H9 (cell line): ENCODE measurements around the gene LRP1. TPM values are rescaled to one million over a fixed set of nuclear protein-coding genes. Genes with fewer than 3 reads are reported as not detected.

ENCODE experiments used
- DNase-seq: peaks from one replicate; pipeline ENCODE4 v3.0.0-alpha.2; 2017
- H2AFZ ChIP-seq: one replicate; pipeline ENCODE4 v1.6.1; 2013; ENCODE audit warnings: mild to moderate bottlenecking, low read length, control low read depth, moderate library complexity
- H2AK5ac ChIP-seq: 2 replicates; pipeline ENCODE4 v1.6.1; 2013; ENCODE audit warnings: low read length, control low read depth, mixed read lengths; ENCODE audit not compliant: insufficient read length
- H2BK120ac ChIP-seq: one replicate; pipeline ENCODE4 v1.6.1; 2013; ENCODE audit warnings: low read depth, mild to moderate bottlenecking, low read length, control low read depth, inconsistent platforms; ENCODE audit not compliant: poor library complexity, severe bottlenecking
- H2BK12ac ChIP-seq: 2 replicates; pipeline ENCODE4 v1.6.1; 2013; ENCODE audit warnings: low read length, control low read depth, mixed read lengths, low read depth; ENCODE audit not compliant: insufficient read length
- H2BK15ac ChIP-seq: 2 replicates; pipeline ENCODE4 v1.6.1; 2013; ENCODE audit warnings: low read depth, low read length, control low read depth
- H2BK20ac ChIP-seq: one replicate; pipeline ENCODE4 v1.6.1; 2013; ENCODE audit warnings: low read depth, mild to moderate bottlenecking, low read length, control low read depth, inconsistent platforms; ENCODE audit not compliant: poor library complexity, severe bottlenecking
- H2BK5ac ChIP-seq: 2 replicates; pipeline ENCODE4 v1.6.1; 2013; ENCODE audit warnings: low read length, control low read depth, mixed read lengths; ENCODE audit not compliant: insufficient read length
- H3K14ac ChIP-seq: 2 replicates; pipeline ENCODE4 v1.6.1; 2013; ENCODE audit warnings: low read length, control low read depth; ENCODE audit not compliant: insufficient read depth
- H3K18ac ChIP-seq: 2 replicates; pipeline ENCODE4 v1.6.1; 2013; ENCODE audit warnings: low read depth, mild to moderate bottlenecking, mixed read lengths, low read length, control low read depth; ENCODE audit not compliant: insufficient read length
- H3K23ac ChIP-seq: 2 replicates; pipeline ENCODE4 v1.6.1; 2013; ENCODE audit warnings: low read length, control low read depth, mixed read lengths, low read depth; ENCODE audit not compliant: insufficient read length
- H3K23me2 ChIP-seq: 2 replicates; pipeline ENCODE4 v1.6.1; 2013; ENCODE audit warnings: low read depth, mild to moderate bottlenecking, mixed read lengths, low read length, control low read depth; ENCODE audit not compliant: insufficient read length, poor library complexity, severe bottlenecking
- H3K27ac ChIP-seq: 2 replicates; pipeline ENCODE4 v1.5.1; 2013; ENCODE audit warnings: low read length, control low read depth, mixed read lengths, low read depth; ENCODE audit not compliant: insufficient read length
- H3K27me3 ChIP-seq: 2 replicates; pipeline ENCODE4 v1.6.1; 2013; ENCODE audit warnings: low read length, control low read depth, inconsistent platforms; ENCODE audit not compliant: insufficient read depth
- H3K4ac ChIP-seq: 2 replicates; pipeline ENCODE4 v1.6.1; 2013; ENCODE audit warnings: low read depth, mild to moderate bottlenecking, control low read depth, inconsistent platforms, low read length, moderate library complexity
- H3K4me1 ChIP-seq: 2 replicates; pipeline ENCODE4 v1.6.1; 2013; ENCODE audit warnings: low read length, control low read depth, inconsistent platforms; ENCODE audit not compliant: insufficient read depth
- H3K4me2 ChIP-seq: 2 replicates; pipeline ENCODE4 v1.6.1; 2013; ENCODE audit warnings: low read length, control low read depth, mixed read lengths; ENCODE audit not compliant: insufficient read length, insufficient read depth
- H3K56ac ChIP-seq: 2 replicates; pipeline ENCODE4 v1.6.1; 2013; ENCODE audit warnings: low read depth, mild to moderate bottlenecking, mixed read lengths, low read length, control low read depth; ENCODE audit not compliant: insufficient read length
- H3K79me1 ChIP-seq: 2 replicates; pipeline ENCODE4 v1.6.1; 2013; ENCODE audit warnings: low read depth, mild to moderate bottlenecking, moderate library complexity, low read length, control low read depth, inconsistent platforms; ENCODE audit not compliant: insufficient read depth, poor library complexity, severe bottlenecking
- H3K79me2 ChIP-seq: 2 replicates; pipeline ENCODE4 v1.6.1; 2013; ENCODE audit warnings: low read length, control low read depth, inconsistent platforms; ENCODE audit not compliant: insufficient read depth
- H3K9ac ChIP-seq: 2 replicates; pipeline ENCODE4 v1.6.1; 2013; ENCODE audit warnings: low read length, control low read depth, mixed read lengths; ENCODE audit not compliant: insufficient read length; ENCODE audit errors: extremely low read depth
- H3K9me3 ChIP-seq: one replicate; pipeline ENCODE4 v1.6.1; 2013; ENCODE audit warnings: low read depth, low read length, inconsistent platforms; ENCODE audit not compliant: control insufficient read depth
- H3T11ph ChIP-seq: one replicate; pipeline ENCODE4 v1.6.1; 2013; ENCODE audit warnings: mild to moderate bottlenecking, low read length, control low read depth, inconsistent platforms
- H4K20me1 ChIP-seq: one replicate; pipeline ENCODE4 v1.6.1; 2013; ENCODE audit not compliant: control insufficient read depth, insufficient read length, insufficient read depth
- H4K5ac ChIP-seq: 2 replicates; pipeline ENCODE4 v1.6.1; 2013; ENCODE audit warnings: low read depth, mild to moderate bottlenecking, mixed read lengths, low read length, control low read depth; ENCODE audit not compliant: insufficient read length
- H4K8ac ChIP-seq: replicated peaks from 2 replicates; pipeline ENCODE4 v1.6.1; 2013; ENCODE audit warnings: low read length, control low read depth, mixed read lengths, low read depth; ENCODE audit not compliant: insufficient read length
- H4K91ac ChIP-seq: 2 replicates; pipeline ENCODE4 v1.6.1; 2013; ENCODE audit warnings: low read depth, mild to moderate bottlenecking, moderate library complexity, mixed read lengths, low read length, control low read depth; ENCODE audit not compliant: insufficient read length
- H3K27ac Mint-ChIP-seq, 3 experiments: 2 replicates in 2 of 3; 3 replicates in 1 of 3; pipeline ENCODE4 v1.8.0; 2020 to 2021; ENCODE audit warnings: mixed read lengths in 3 of 3, mild to moderate bottlenecking in 1 of 3, moderate library complexity in 1 of 3
- H3K27me3 Mint-ChIP-seq: 2 replicates; pipeline ENCODE4 v1.8.0; 2021; ENCODE audit warnings: low read depth, mild to moderate bottlenecking, moderate library complexity, mixed read lengths
- H3K36me3 Mint-ChIP-seq, 3 experiments: 2 replicates in 2 of 3; 3 replicates in 1 of 3; pipeline ENCODE4 v1.8.0; 2020 to 2021; ENCODE audit warnings: low read depth in 3 of 3, mixed read lengths in 3 of 3; ENCODE audit not compliant: insufficient read depth in 1 of 3
- H3K4me1 Mint-ChIP-seq, 2 experiments: 2 replicates each; pipeline ENCODE4 v1.8.0; 2020; ENCODE audit warnings: mixed read lengths in 2 of 2
- H3K4me3 Mint-ChIP-seq, 2 experiments: 2 replicates in 1 of 2; 3 replicates in 1 of 2; pipeline ENCODE4 v1.8.0; 2020 to 2021; ENCODE audit warnings: mild to moderate bottlenecking in 2 of 2, mixed read lengths in 2 of 2, moderate library complexity in 1 of 2
- H3K9me3 Mint-ChIP-seq, 2 experiments: 2 replicates in 1 of 2; 3 replicates in 1 of 2; pipeline ENCODE4 v1.8.0; 2020; ENCODE audit warnings: mild to moderate bottlenecking in 2 of 2, mixed read lengths in 2 of 2, moderate library complexity in 1 of 2
- WGBS: extraction: QIAGEN DNeasy Blood & Tissue Kit; methylation state at CpG from one replicate; pipeline ENCODE4 v1.1.7; 2013; ENCODE audit warnings: missing lambda C conversion rate, low lambda C conversion rate, mixed read lengths; ENCODE audit not compliant: insufficient read length; ENCODE audit errors: extremely low coverage; 5-methylcytosine and 5-hydroxymethylcytosine counted together
- total RNA-seq: library from RNA; stranded (reverse); gene quantifications from 2 replicates; pipeline ENCODE4 v1.2.1, GENCODE V29; 2021
- TF ChIP-seq, protein P1 (sequence below): fragments of 200-600 bp; sonication (generic); conservative IDR thresholded peaks from 3 replicates; pipeline ENCODE4 v1.8.0; 2021; ENCODE audit warnings: antibody characterized with exemption, mild to moderate bottlenecking

LRP1 gene
- total RNA-seq, 1 experiment from 2014 or later: 115 TPM

DNA sequence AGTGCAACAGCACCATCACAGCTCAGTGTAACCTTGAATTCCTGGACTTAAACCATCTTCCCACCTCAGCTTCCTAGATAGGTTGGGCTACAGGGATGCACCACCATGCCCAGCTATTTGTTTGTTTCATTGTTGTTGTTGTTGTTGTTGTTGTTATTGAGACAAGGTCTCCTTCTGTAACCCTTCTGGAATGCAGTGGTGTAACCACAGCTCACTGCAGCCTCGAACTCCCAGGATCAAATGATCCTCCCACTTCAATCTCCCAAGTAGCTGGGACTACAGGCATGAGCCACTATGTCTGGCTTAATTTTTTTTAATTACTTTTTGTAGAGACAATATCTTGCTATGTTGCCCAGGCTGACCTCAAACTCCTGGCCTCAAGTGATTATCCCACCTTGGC is 48.5 kb upstream of the LRP1 start:
- Histone ChIP-seq H3K27me3 (no peaks in the 10 kb centered on the region), H4K91ac (no peak overlapping the region), H3K18ac (no peak overlapping the region), H2AK5ac (no peak overlapping the region), H3T11ph (no peak overlapping the region), H3K14ac (no peak overlapping the region), H4K5ac (no peak overlapping the region), H3K79me1 (no peaks in the 10 kb centered on the region), H3K27ac (no peak overlapping the region), H3K9ac (no peak overlapping the region), H3K56ac (no peak overlapping the region), H3K23ac (no peak overlapping the region), H2BK20ac (no peak overlapping the region), H2BK15ac (no peak overlapping the region), H3K4me2 (no peak overlapping the region), H2BK12ac (no peak overlapping the region), H4K8ac (no peak overlapping the region), H3K23me2 (peaks cover 4% of the 10 kb centered on the region), H3K79me2 (no peaks in the 10 kb centered on the region), H3K4me1 (no peaks in the 10 kb centered on the region), H2AFZ (no peak overlapping the region), H4K20me1 (no peaks in the 10 kb centered on the region), H2BK120ac (no peak overlapping the region), H3K4ac (no peak overlapping the region), H3K9me3 (no peaks in the 10 kb centered on the region), H2BK5ac (no peak overlapping the region)
- TF ChIP-seq, protein P1, sequence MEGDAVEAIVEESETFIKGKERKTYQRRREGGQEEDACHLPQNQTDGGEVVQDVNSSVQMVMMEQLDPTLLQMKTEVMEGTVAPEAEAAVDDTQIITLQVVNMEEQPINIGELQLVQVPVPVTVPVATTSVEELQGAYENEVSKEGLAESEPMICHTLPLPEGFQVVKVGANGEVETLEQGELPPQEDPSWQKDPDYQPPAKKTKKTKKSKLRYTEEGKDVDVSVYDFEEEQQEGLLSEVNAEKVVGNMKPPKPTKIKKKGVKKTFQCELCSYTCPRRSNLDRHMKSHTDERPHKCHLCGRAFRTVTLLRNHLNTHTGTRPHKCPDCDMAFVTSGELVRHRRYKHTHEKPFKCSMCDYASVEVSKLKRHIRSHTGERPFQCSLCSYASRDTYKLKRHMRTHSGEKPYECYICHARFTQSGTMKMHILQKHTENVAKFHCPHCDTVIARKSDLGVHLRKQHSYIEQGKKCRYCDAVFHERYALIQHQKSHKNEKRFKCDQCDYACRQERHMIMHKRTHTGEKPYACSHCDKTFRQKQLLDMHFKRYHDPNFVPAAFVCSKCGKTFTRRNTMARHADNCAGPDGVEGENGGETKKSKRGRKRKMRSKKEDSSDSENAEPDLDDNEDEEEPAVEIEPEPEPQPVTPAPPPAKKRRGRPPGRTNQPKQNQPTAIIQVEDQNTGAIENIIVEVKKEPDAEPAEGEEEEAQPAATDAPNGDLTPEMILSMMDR: no peak
- Mint-ChIP-seq H3K27ac (no peak overlapping the region; a peak in 1 of 7 replicates), H3K4me1 (peaks cover 10 to 13% of the 10 kb centered on the region in 2 experiments), H3K4me3 (no peak overlapping the region), H3K27me3 (no peaks in the 10 kb centered on the region), H3K36me3 (peaks cover 5 to 16% (median 13%) of the 10 kb centered on the region in 3 experiments; a peak in 5 of 7 replicates), H3K9me3 (no peaks in the 10 kb centered on the region; a peak in 1 of 5 replicates)
- DNase-seq: no peak
- no CpG with 5 or more reads among the region's 1 CpG for WGBS
